A673 (cell line): ENCODE measurements around the gene OR52B6. TPM values are rescaled to one million over a fixed set of nuclear protein-coding genes. Genes with fewer than 3 reads are reported as not detected.
"Not testable (repeated sequence)": the region's sequence is repeated elsewhere in the genome, so short reads cannot be mapped to it uniquely, and the experiment has no call there.

ENCODE experiments used
- BruUV-seq: library from RNA; stranded (reverse); fragments of 400-500 nt; replicated peaks from 2 replicates; lab custom pipeline; 2021; lab: Mats Ljungman, UMichigan
- CTCF ChIA-PET: fragments of 300-600 bp; sonication (Branson Sonifier 250); formaldehyde crosslinking; loops from one replicate; lab custom pipeline; 2022; ENCODE audit warnings: antibody characterized with exemption; lab: Charles Lee
- POLR2A ChIA-PET: fragments of 300-600 bp; sonication (Branson Sonifier 250); formaldehyde crosslinking; loops from one replicate; lab custom pipeline; 2022; ENCODE audit warnings: antibody characterized with exemption; ENCODE audit not compliant: low non-redundant PET; lab: Charles Lee
- DNase-seq: peaks from one replicate; pipeline ENCODE4 v3.0.0-alpha.2; 2015; ENCODE audit warnings: low spot score
- H3K27ac ChIP-seq: fragments of 200-600 bp; sonication (generic); 2 replicates; pipeline ENCODE4 v1.5.1; 2016; ENCODE audit warnings: mixed run types, low read depth, mild to moderate bottlenecking, mixed read lengths, antibody characterized with exemption, low read length; ENCODE audit not compliant: poor library complexity, severe bottlenecking
- H3K27me3 ChIP-seq: fragments of 200-600 bp; sonication (generic); replicated peaks from 2 replicates; pipeline ENCODE4 v1.6.1; 2017; ENCODE audit warnings: mixed run types, low read depth, mild to moderate bottlenecking, mixed read lengths, antibody characterized with exemption, low read length; ENCODE audit not compliant: insufficient read depth, poor library complexity
- H3K36me3 ChIP-seq: fragments of 200-600 bp; sonication (generic); 2 replicates; pipeline ENCODE4 v1.6.1; 2016; ENCODE audit warnings: mixed run types, mild to moderate bottlenecking, mixed read lengths, antibody characterized with exemption, low read length; ENCODE audit not compliant: insufficient read depth, poor library complexity, severe bottlenecking
- H3K4me1 ChIP-seq: fragments of 200-600 bp; sonication (generic); 2 replicates; pipeline ENCODE4 v1.6.1; 2017; ENCODE audit warnings: mixed run types, mild to moderate bottlenecking, mixed read lengths, antibody characterized with exemption, low read length; ENCODE audit not compliant: insufficient read depth, poor library complexity, severe bottlenecking
- H3K4me3 ChIP-seq: fragments of 200-600 bp; sonication (generic); 2 replicates; pipeline ENCODE4 v1.5.1; 2016; ENCODE audit warnings: low read depth, mixed run types, mild to moderate bottlenecking, mixed read lengths, low read length; ENCODE audit not compliant: poor library complexity, severe bottlenecking
- H3K9me3 ChIP-seq: fragments of 200-600 bp; sonication (generic); 2 replicates; pipeline ENCODE4 v1.6.1; 2016; ENCODE audit warnings: mixed run types, low read depth, mild to moderate bottlenecking, mixed read lengths, antibody characterized with exemption, low read length; ENCODE audit not compliant: poor library complexity, severe bottlenecking
- EZH2 ChIP-seq: fragments of 200-600 bp; sonication (generic); IDR thresholded peaks from 2 replicates; pipeline ENCODE4 v1.6.1; 2017; ENCODE audit warnings: borderline replicate concordance, low read depth, mild to moderate bottlenecking, mixed read lengths, antibody characterized with exemption, low read length; ENCODE audit not compliant: poor library complexity, severe bottlenecking
- intact Hi-C: fragments of 100-400 bp; cut with micrococcal nuclease; formaldehyde crosslinking; loops from one replicate; pipeline ENCODE4 v1.10.0; 2022; ENCODE audit not compliant: unreplicated experiment
- total RNA-seq: library from RNA; stranded (reverse); gene quantifications from 2 replicates; pipeline ENCODE4 v1.2.3, GENCODE V29; 2021
- TF ChIP-seq, protein P1 (sequence below): fragments of 300-800, 200-600 bp; sonication (generic); conservative IDR thresholded peaks from 2 replicates; pipeline ENCODE4 v1.5.1; 2017; ENCODE audit warnings: low read depth, mild to moderate bottlenecking, antibody characterized with exemption, low read length, moderate library complexity, mixed read lengths

OR52B6 gene
- total RNA-seq, 1 experiment from 2014 or later = not detected

- no peak for TF ChIP-seq EZH2
- TF ChIP-seq, protein P1, sequence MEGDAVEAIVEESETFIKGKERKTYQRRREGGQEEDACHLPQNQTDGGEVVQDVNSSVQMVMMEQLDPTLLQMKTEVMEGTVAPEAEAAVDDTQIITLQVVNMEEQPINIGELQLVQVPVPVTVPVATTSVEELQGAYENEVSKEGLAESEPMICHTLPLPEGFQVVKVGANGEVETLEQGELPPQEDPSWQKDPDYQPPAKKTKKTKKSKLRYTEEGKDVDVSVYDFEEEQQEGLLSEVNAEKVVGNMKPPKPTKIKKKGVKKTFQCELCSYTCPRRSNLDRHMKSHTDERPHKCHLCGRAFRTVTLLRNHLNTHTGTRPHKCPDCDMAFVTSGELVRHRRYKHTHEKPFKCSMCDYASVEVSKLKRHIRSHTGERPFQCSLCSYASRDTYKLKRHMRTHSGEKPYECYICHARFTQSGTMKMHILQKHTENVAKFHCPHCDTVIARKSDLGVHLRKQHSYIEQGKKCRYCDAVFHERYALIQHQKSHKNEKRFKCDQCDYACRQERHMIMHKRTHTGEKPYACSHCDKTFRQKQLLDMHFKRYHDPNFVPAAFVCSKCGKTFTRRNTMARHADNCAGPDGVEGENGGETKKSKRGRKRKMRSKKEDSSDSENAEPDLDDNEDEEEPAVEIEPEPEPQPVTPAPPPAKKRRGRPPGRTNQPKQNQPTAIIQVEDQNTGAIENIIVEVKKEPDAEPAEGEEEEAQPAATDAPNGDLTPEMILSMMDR = no peak
- Histone ChIP-seq H3K27me3 (no peaks in the 10 kb centered on the region), H3K9me3 (no peaks in the 10 kb centered on the region), H3K4me3 (no peak overlapping the region), H3K36me3 (no peaks in the 10 kb centered on the region), H3K4me1 (no peaks in the 10 kb centered on the region), H3K27ac (no peak overlapping the region)
- POLR2A ChIA-PET = no interaction called here
- DNase-seq = no peak
- CTCF ChIA-PET = no interaction called here
- no TSS peak for BruUV-seq
- intact Hi-C loops = no loop called here
Observed at GRCh38 chr11:5577101-5577500, 3.6 kb upstream of the OR52B6 start.

DNA sequence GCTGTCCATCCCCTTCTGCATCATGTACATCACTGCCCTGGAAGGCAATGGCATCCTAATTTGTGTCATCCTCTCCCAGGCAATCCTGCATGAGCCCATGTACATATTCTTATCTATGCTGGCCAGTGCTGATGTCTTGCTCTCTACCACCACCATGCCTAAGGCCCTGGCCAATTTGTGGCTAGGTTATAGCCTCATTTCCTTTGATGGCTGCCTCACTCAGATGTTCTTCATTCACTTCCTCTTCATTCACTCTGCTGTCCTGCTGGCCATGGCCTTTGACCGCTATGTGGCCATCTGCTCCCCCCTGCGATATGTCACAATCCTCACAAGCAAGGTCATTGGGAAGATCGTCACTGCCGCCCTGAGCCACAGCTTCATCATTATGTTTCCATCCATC, 337 bp downstream of the OR52B6 start:
- CTCF ChIA-PET = no interaction called here
- BruUV-seq = no TSS peak

DNA sequence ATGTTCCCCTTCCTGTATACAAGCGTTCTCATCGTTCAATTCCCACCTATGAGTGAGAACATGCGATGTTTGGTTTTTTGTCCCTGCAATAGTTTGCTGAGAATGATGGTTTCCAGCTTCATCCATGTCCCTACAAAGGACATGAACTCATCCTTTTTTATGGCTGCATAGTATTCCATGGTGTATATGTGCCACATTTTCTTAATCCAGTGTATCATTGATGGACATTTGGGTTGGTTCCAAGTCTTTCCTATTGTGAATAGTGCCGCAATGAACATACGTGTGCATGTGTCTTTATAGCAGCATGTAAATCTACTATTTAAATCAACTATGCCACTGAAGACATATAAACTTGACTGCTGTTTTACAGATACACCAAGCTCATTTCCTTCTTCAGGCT, 3.8 kb downstream of the OR52B6 start:
- H3K27ac ChIP-seq, intact Hi-C loops, H3K4me3 ChIP-seq, BruUV-seq, POLR2A ChIA-PET, H3K9me3 ChIP-seq, DNase-seq, H3K27me3 ChIP-seq, H3K36me3 ChIP-seq, CTCF ChIA-PET, H3K4me1 ChIP-seq: not testable (repeated sequence)

More for the DNA sequence above, 337 bp downstream of the OR52B6 start:
- POLR2A ChIA-PET = no interaction called here
- no peak for DNase-seq
- H3K27me3 ChIP-seq = no peaks in the 10 kb centered on the region
- intact Hi-C loops = no loop called here
- no peaks in the 10 kb centered on the region for H3K9me3 ChIP-seq
- H3K36me3 ChIP-seq = no peaks in the 10 kb centered on the region
- TF ChIP-seq, protein P1 = no peak
- no peak for TF ChIP-seq EZH2
- H3K4me1 ChIP-seq = no peaks in the 10 kb centered on the region
- H3K4me3 ChIP-seq = no peak overlapping the region
- no peak overlapping the region for H3K27ac ChIP-seq

- H3K4me3 ChIP-seq, H3K27me3 ChIP-seq, POLR2A ChIA-PET, CTCF ChIA-PET, H3K9me3 ChIP-seq, H3K36me3 ChIP-seq, DNase-seq, BruUV-seq, intact Hi-C loops, H3K27ac ChIP-seq, H3K4me1 ChIP-seq: not testable (repeated sequence)
Observed at GRCh38 chr11:5589906-5590305, 9.2 kb downstream of the OR52B6 start.
